CD4-positive, CD25-positive, alpha-beta regulatory T cell (primary cell): Measurements from ENCODE around the gene MOB2. TPM values are rescaled to one million over a fixed set of nuclear protein-coding genes. Genes with fewer than 3 reads are reported as not detected.

Source experiments
- ATAC-seq, 2 donors: fragments of 150-1000 bp; cut with Tn5 transposase; one replicate each; pipeline ENCODE4 v1.10.0; 2021; ENCODE audit warnings: low read depth in 2 of 2, moderate number of reproducible peaks in 2 of 2, moderate library complexity in 1 of 2
- DNase-seq, 3 donors: peaks; one replicate each; pipeline versions ENCODE4 v3.0.0 to v3.0.0-alpha.2; 2012 to 2022; ENCODE audit warnings: mixed read lengths in 1 of 3
- H3K27ac ChIP-seq: one replicate; pipeline ENCODE4 v1.7.0; 2013; ENCODE audit warnings: mild to moderate bottlenecking, low read length; ENCODE audit not compliant: insufficient read depth, poor library complexity, severe bottlenecking
- H3K27me3 ChIP-seq: one replicate; pipeline ENCODE4 v1.7.0; 2013; ENCODE audit warnings: low read length; ENCODE audit not compliant: control insufficient read depth, insufficient read depth
- H3K36me3 ChIP-seq: one replicate; pipeline ENCODE4 v1.7.0; 2013; ENCODE audit warnings: mild to moderate bottlenecking, low read length, moderate library complexity; ENCODE audit not compliant: control insufficient read depth, insufficient read depth
- H3K4me1 ChIP-seq: 2 replicates; pipeline ENCODE4 v1.7.0; 2013; ENCODE audit warnings: mild to moderate bottlenecking, low read length; ENCODE audit not compliant: insufficient read depth, control insufficient read depth, poor library complexity, severe bottlenecking
- H3K4me3 ChIP-seq: one replicate; pipeline ENCODE4 v1.7.0; 2013; ENCODE audit warnings: low read depth, mild to moderate bottlenecking, low read length, moderate library complexity
- H3K9me3 ChIP-seq, 2 experiments: 1 replicate in 1 of 2; 2 replicates in 1 of 2; pipeline ENCODE4 v1.7.0; 2013; ENCODE audit warnings: low read length in 2 of 2, mild to moderate bottlenecking in 1 of 2, moderate library complexity in 1 of 2; ENCODE audit not compliant: control insufficient read depth in 2 of 2
- H3K27ac Mint-ChIP-seq, 3 donors: one replicate each; pipeline ENCODE4 v1.8.0; 2020 to 2022; ENCODE audit warnings: mild to moderate bottlenecking in 3 of 3, mixed read lengths in 3 of 3, moderate library complexity in 2 of 3
- H3K27me3 Mint-ChIP-seq: one replicate; pipeline ENCODE4 v1.8.0; 2022; ENCODE audit warnings: mild to moderate bottlenecking, mixed read lengths
- H3K36me3 Mint-ChIP-seq: one replicate; pipeline ENCODE4 v1.8.0; 2020; ENCODE audit warnings: mixed read lengths
- H3K4me1 Mint-ChIP-seq, 4 donors: one replicate each; pipeline ENCODE4 v1.8.0; 2020 to 2022; ENCODE audit warnings: mixed read lengths in 4 of 4, mild to moderate bottlenecking in 1 of 4
- H3K4me3 Mint-ChIP-seq, 4 donors: one replicate each; pipeline ENCODE4 v1.8.0; 2020 to 2022; ENCODE audit warnings: mild to moderate bottlenecking in 4 of 4, mixed read lengths in 4 of 4, moderate library complexity in 3 of 4
- H3K9me3 Mint-ChIP-seq, 7 donors: one replicate each; pipeline ENCODE4 v1.8.0; 2020 to 2022; ENCODE audit warnings: mixed read lengths in 7 of 7, mild to moderate bottlenecking in 3 of 7, moderate library complexity in 2 of 7
- polyA plus RNA-seq, 4 donors: library from polyadenylated mRNA; unstranded; fragments of 300-500 nt; fragmentation: Illumina TruSeq; gene quantifications; one replicate each; pipeline ENCODE4 v1.2.3, GENCODE V29; 2021
- total RNA-seq: library from RNA; stranded (reverse); gene quantifications from one replicate; pipeline ENCODE4 v1.2.3, GENCODE V29; 2022

The MOB2 gene
- total and polyA plus RNA-seq, 5 donors from 2014 or later: 55.7 to 87.8 (median 69.0) TPM

- no peaks in the 10 kb centered on the region for H3K27me3 Mint-ChIP-seq
- peaks cover 4% of the 10 kb centered on the region for H3K36me3 Mint-ChIP-seq
- peaks cover 25% of the 10 kb centered on the region for H3K4me1 ChIP-seq
- H3K9me3 Mint-ChIP-seq: no peaks in the 10 kb centered on the region
- DNase-seq (no peak), ATAC-seq (peak in 1 of 2 donors; percentile 41)
- H3K4me3 ChIP-seq: no peak overlapping the region
- peaks cover 0 to 84% (median 34%) of the 10 kb centered on the region in 4 donors for H3K4me1 Mint-ChIP-seq
- H3K27ac ChIP-seq: no peak overlapping the region
- H3K4me3 Mint-ChIP-seq: peak overlapping the region in 1 of 4 donors; percentile 78
- H3K27ac Mint-ChIP-seq: peak overlapping the region in 1 of 3 donors; percentile 78
- H3K36me3 ChIP-seq: peaks cover 5% of the 10 kb centered on the region
- no peaks in the 10 kb centered on the region for H3K27me3 ChIP-seq
- H3K9me3 ChIP-seq: no peaks in the 10 kb centered on the region
These were observed 35.0 kb upstream of the MOB2 start for GRCh38 chr11:1521382-1522080.

- Histone ChIP-seq H3K4me3 (no peak overlapping the region), H3K36me3 (peaks cover 5% of the 10 kb centered on the region), H3K9me3 (no peaks in the 10 kb centered on the region), H3K4me1 (peaks cover 32% of the 10 kb centered on the region), H3K27me3 (no peaks in the 10 kb centered on the region), H3K27ac (no peak overlapping the region)
- no peaks in the 10 kb centered on the region for H3K27me3 Mint-ChIP-seq
- peak overlapping the region in 2 of 4 donors; percentile 16 to 78 for H3K4me3 Mint-ChIP-seq
- DNase-seq: no peak
- H3K4me1 Mint-ChIP-seq: peaks cover 0 to 87% (median 39%) of the 10 kb centered on the region in 4 donors
- ATAC-seq: no peak
- H3K9me3 Mint-ChIP-seq: no peaks in the 10 kb centered on the region
- peak overlapping the region in 1 of 3 donors; percentile 78 for H3K27ac Mint-ChIP-seq
- peaks cover 4% of the 10 kb centered on the region for H3K36me3 Mint-ChIP-seq
These were observed 34.2 kb upstream of the MOB2 start for GRCh38 chr11:1520663-1521267.

- Histone ChIP-seq H3K4me3 (no peak overlapping the region), H3K9me3 (no peaks in the 10 kb centered on the region), H3K27me3 (no peaks in the 10 kb centered on the region), H3K4me1 (peaks cover 38% of the 10 kb centered on the region), H3K27ac (no peak overlapping the region), H3K36me3 (peaks cover 5% of the 10 kb centered on the region)
- DNase-seq: no peak
- Mint-ChIP-seq H3K4me3 (no peak overlapping the region), H3K36me3 (peaks cover 4% of the 10 kb centered on the region), H3K27ac (no peak overlapping the region), H3K4me1 (peaks cover 0 to 88% (median 39%) of the 10 kb centered on the region in 4 donors), H3K9me3 (no peaks in the 10 kb centered on the region), H3K27me3 (no peaks in the 10 kb centered on the region)
- no peak for ATAC-seq
These were observed 33.7 kb upstream of the MOB2 start for GRCh38 chr11:1520209-1520662.

GRCh38 chr11:1519028-1520010, 32.7 kb upstream of the MOB2 start:
- peaks cover 0 to 90% (median 41%) of the 10 kb centered on the region in 4 donors for H3K4me1 Mint-ChIP-seq
- Histone ChIP-seq H3K9me3 (no peaks in the 10 kb centered on the region), H3K27ac (no peak overlapping the region), H3K36me3 (peaks cover 5% of the 10 kb centered on the region), H3K4me3 (no peak overlapping the region), H3K4me1 (peaks cover 39% of the 10 kb centered on the region), H3K27me3 (no peaks in the 10 kb centered on the region)
- DNase-seq (no peak), ATAC-seq (no peak)
- H3K4me3 Mint-ChIP-seq: peak overlapping the region in 1 of 4 donors; percentile 33
- H3K9me3 Mint-ChIP-seq: no peaks in the 10 kb centered on the region
- H3K27me3 Mint-ChIP-seq: no peaks in the 10 kb centered on the region
- peak overlapping the region in 2 of 3 donors; percentile 20 to 28 for H3K27ac Mint-ChIP-seq
- peaks cover 4% of the 10 kb centered on the region for H3K36me3 Mint-ChIP-seq

- Mint-ChIP-seq H3K4me1 (peaks cover 0 to 90% (median 41%) of the 10 kb centered on the region in 4 donors), H3K4me3 (no peak overlapping the region), H3K27me3 (no peaks in the 10 kb centered on the region), H3K36me3 (peaks cover 8% of the 10 kb centered on the region), H3K27ac (peak overlapping the region in 1 of 3 donors; percentile 28), H3K9me3 (no peaks in the 10 kb centered on the region)
- no peak overlapping the region for H3K4me3 ChIP-seq
- DNase-seq (no peak), ATAC-seq (no peak)
- no peak overlapping the region for H3K27ac ChIP-seq
- H3K4me1 ChIP-seq: peaks cover 38% of the 10 kb centered on the region
- H3K36me3 ChIP-seq: peaks cover 14% of the 10 kb centered on the region
- H3K27me3 ChIP-seq: no peaks in the 10 kb centered on the region
- H3K9me3 ChIP-seq: no peaks in the 10 kb centered on the region
These were observed 31.7 kb upstream of the MOB2 start for GRCh38 chr11:1518301-1518700.

GRCh38 chr11:1517117-1518005, 30.8 kb upstream of the MOB2 start:
- peak overlapping the region in 1 of 3 donors; percentile 93 for H3K27ac Mint-ChIP-seq
- H3K27me3 Mint-ChIP-seq: no peaks in the 10 kb centered on the region
- H3K4me1 ChIP-seq: peaks cover 38% of the 10 kb centered on the region

More at GRCh38 chr11:1517117-1518005, 30.8 kb upstream of the MOB2 start:
- Histone ChIP-seq H3K9me3 (no peaks in the 10 kb centered on the region), H3K27ac (no peak overlapping the region), H3K27me3 (no peaks in the 10 kb centered on the region), H3K36me3 (peaks cover 15% of the 10 kb centered on the region), H3K4me3 (no peak overlapping the region)
- Mint-ChIP-seq H3K36me3 (peaks cover 10% of the 10 kb centered on the region), H3K4me3 (peak overlapping the region in 3 of 4 donors; percentile 39 to 45 (median 44)), H3K4me1 (peaks cover 0 to 87% (median 36%) of the 10 kb centered on the region in 4 donors), H3K9me3 (no peaks in the 10 kb centered on the region)
- DNase-seq (no peak), ATAC-seq (no peak)
